Caco-2 (cell line): ENCODE results near the gene CRNKL1. TPM values are rescaled to one million over a fixed set of nuclear protein-coding genes. Genes with fewer than 3 reads are reported as not detected.

Experiments used
- BruUV-seq: library from RNA; stranded (reverse); fragments of 400-500 nt; replicated peaks from 2 replicates; lab custom pipeline; 2021; lab: Mats Ljungman, UMichigan
- CTCF ChIA-PET: fragments of 300-600 bp; sonication (Branson Sonifier 250); formaldehyde crosslinking; loops from one replicate; lab custom pipeline; 2022; ENCODE audit warnings: antibody characterized with exemption; lab: Charles Lee
- POLR2A ChIA-PET: fragments of 300-600 bp; sonication (Branson Sonifier 250); formaldehyde crosslinking; loops from one replicate; lab custom pipeline; 2022; ENCODE audit warnings: antibody characterized with exemption; lab: Charles Lee
- DNase-seq, 2 experiments: peaks; one replicate each; pipeline versions ENCODE4 v3.0.0 to v3.0.0-alpha.2; 2020 to 2022
- H3K27me3 ChIP-seq: replicated peaks from 2 replicates; pipeline ENCODE4 v1.6.0; 2011; ENCODE audit warnings: low read length; ENCODE audit not compliant: control insufficient read depth, insufficient read depth
- H3K36me3 ChIP-seq: 2 replicates; pipeline ENCODE4 v1.5.1; 2011; ENCODE audit warnings: low read length; ENCODE audit not compliant: control insufficient read depth, insufficient read depth
- H3K4me1 ChIP-seq: fragments of 250-450 bp; sonication (Bioruptor Pico); 2 replicates; pipeline ENCODE4 v1.5.1; 2020; ENCODE audit warnings: mild to moderate bottlenecking
- H3K4me3 ChIP-seq: 2 replicates; pipeline ENCODE4 v1.5.1; 2011; ENCODE audit warnings: low read depth, mild to moderate bottlenecking, control low read depth, low read length
- H3K9me3 ChIP-seq: fragments of 250-450 bp; sonication (Bioruptor Pico); 2 replicates; pipeline ENCODE4 v1.5.1; 2020; ENCODE audit warnings: mild to moderate bottlenecking, moderate library complexity
- H3K27ac Mint-ChIP-seq: one replicate; pipeline ENCODE4 v1.8.0; 2022; ENCODE audit warnings: mixed read lengths; ENCODE audit not compliant: unreplicated experiment
- H3K27me3 Mint-ChIP-seq: one replicate; pipeline ENCODE4 v1.8.0; 2022; ENCODE audit warnings: mixed read lengths; ENCODE audit not compliant: insufficient read depth, unreplicated experiment
- H3K36me3 Mint-ChIP-seq: one replicate; pipeline ENCODE4 v1.8.0; 2022; ENCODE audit warnings: mild to moderate bottlenecking, mixed read lengths; ENCODE audit not compliant: insufficient read depth, unreplicated experiment
- H3K4me1 Mint-ChIP-seq: one replicate; pipeline ENCODE4 v1.8.0; 2022; ENCODE audit warnings: low read depth, mixed read lengths; ENCODE audit not compliant: unreplicated experiment
- H3K4me3 Mint-ChIP-seq: one replicate; pipeline ENCODE4 v1.8.0; 2022; ENCODE audit warnings: mild to moderate bottlenecking, moderate library complexity, mixed read lengths; ENCODE audit not compliant: unreplicated experiment
- H3K9me3 Mint-ChIP-seq: one replicate; pipeline ENCODE4 v1.8.0; 2022; ENCODE audit warnings: mixed read lengths; ENCODE audit not compliant: unreplicated experiment
- CTCF ChIP-seq, 2 experiments: fragments of 200-600 bp in 1 of 2; IDR thresholded peaks; 1 replicate in 1 of 2; 2 replicates in 1 of 2; pipeline versions ENCODE4 v1.5.1 to v1.8.0; 2011 to 2022; ENCODE audit warnings: antibody characterized with exemption in 1 of 2, control low read depth in 1 of 2, inconsistent platforms in 1 of 2, low read depth in 1 of 2, low read length in 1 of 2, mild to moderate bottlenecking in 1 of 2, moderate library complexity in 1 of 2; ENCODE audit not compliant: insufficient read depth in 1 of 2, severe bottlenecking in 1 of 2, unreplicated experiment in 1 of 2
- intact Hi-C: fragments of 100-400 bp; cut with micrococcal nuclease; formaldehyde crosslinking; loops from one replicate; pipeline ENCODE4 v1.10.0; 2022; ENCODE audit not compliant: unreplicated experiment
- total RNA-seq: library from RNA; stranded (reverse); gene quantifications from 2 replicates; pipeline ENCODE4 v1.2.3, GENCODE V29; 2022

The CRNKL1 gene
- total RNA-seq, 1 experiment from 2014 or later: 27.0 TPM

- intact Hi-C loops: no loop called here
- peaks cover 39% of the 10 kb centered on the region for H3K36me3 Mint-ChIP-seq
- no peaks in the 10 kb centered on the region for H3K27me3 Mint-ChIP-seq
- H3K36me3 ChIP-seq: peaks cover 5% of the 10 kb centered on the region; the same call in 1 of the 2 replicates
- H3K9me3 Mint-ChIP-seq: no peaks in the 10 kb centered on the region
- CTCF ChIA-PET: interaction anchor here (0.9 to 3.0 kb wide), 2 partner anchors 14 to 16 kb away, joined by 3 to 13 read pairs; no protein-coding TSS in a partner anchor
- H3K27ac Mint-ChIP-seq: peak overlapping the region; percentile 70
- no peak for TF ChIP-seq CTCF (IDR thresholded peaks at IDR 0.05; ENCODE audit: insufficient read depth in 1 of 2, low read depth in 1 of 2, low read length in 1 of 2, severe bottlenecking in 1 of 2, unreplicated experiment in 1 of 2)
- H3K4me3 Mint-ChIP-seq: no peak overlapping the region
- BruUV-seq: no TSS peak
- H3K4me1 ChIP-seq: peaks cover 45% of the 10 kb centered on the region
- no peak overlapping the region for H3K4me3 ChIP-seq
- POLR2A ChIA-PET: interaction anchor here (1.2 kb wide), 1 partner anchor 14 kb away, joined by 3 read pairs; no protein-coding TSS in a partner anchor
- H3K4me1 Mint-ChIP-seq: peaks cover 53% of the 10 kb centered on the region
- H3K27me3 ChIP-seq: no peaks in the 10 kb centered on the region
- no peaks in the 10 kb centered on the region for H3K9me3 ChIP-seq
- no peak for DNase-seq
Measured at GRCh38 chr20:19991308-19991707, 61.0 kb downstream of the CRNKL1 start.

GRCh38 chr20:19990850-19991249 lies 61.4 kb downstream of the CRNKL1 start:
- intact Hi-C loops: no loop called here
- ChIA-PET CTCF (interaction anchor here (0.9 to 3.0 kb wide), 2 partner anchors 14 to 15 kb away, joined by 3 to 13 read pairs; no protein-coding TSS in a partner anchor), POLR2A (interaction anchor here (1.2 kb wide), 1 partner anchor 14 kb away, joined by 3 read pairs; no protein-coding TSS in a partner anchor)
- Histone ChIP-seq H3K9me3 (no peaks in the 10 kb centered on the region), H3K27me3 (no peaks in the 10 kb centered on the region), H3K4me3 (no peak overlapping the region), H3K36me3 (peaks cover 5% of the 10 kb centered on the region; the same call in 1 of the 2 replicates), H3K4me1 (peaks cover 45% of the 10 kb centered on the region)
- no peaks in the 10 kb centered on the region for H3K9me3 Mint-ChIP-seq
- BruUV-seq: no TSS peak
- peaks cover 53% of the 10 kb centered on the region for H3K4me1 Mint-ChIP-seq
- H3K4me3 Mint-ChIP-seq: no peak overlapping the region
- no peak for DNase-seq
- H3K27ac Mint-ChIP-seq: peak overlapping the region; percentile 70
- peaks cover 35% of the 10 kb centered on the region for H3K36me3 Mint-ChIP-seq
- no peaks in the 10 kb centered on the region for H3K27me3 Mint-ChIP-seq
- no peak for TF ChIP-seq CTCF (IDR thresholded peaks at IDR 0.05; ENCODE audit: insufficient read depth in 1 of 2, low read depth in 1 of 2, low read length in 1 of 2, severe bottlenecking in 1 of 2, unreplicated experiment in 1 of 2)

- Mint-ChIP-seq H3K4me1 (peaks cover 34% of the 10 kb centered on the region), H3K27me3 (no peaks in the 10 kb centered on the region), H3K27ac (no peak overlapping the region), H3K9me3 (no peaks in the 10 kb centered on the region), H3K36me3 (peaks cover 18% of the 10 kb centered on the region), H3K4me3 (no peak overlapping the region)
- BruUV-seq: no TSS peak
- CTCF ChIA-PET: no interaction called here
- Histone ChIP-seq H3K4me1 (peaks cover 18% of the 10 kb centered on the region), H3K27me3 (no peaks in the 10 kb centered on the region), H3K36me3 (0 out of 2 replicates have a peak, but pooled peaks cover 2% of the 10 kb centered on the region), H3K9me3 (no peaks in the 10 kb centered on the region), H3K4me3 (no peak overlapping the region)
- intact Hi-C loops: no loop called here
- DNase-seq: no peak
- no peak for TF ChIP-seq CTCF (IDR thresholded peaks at IDR 0.05; ENCODE audit: insufficient read depth in 1 of 2, low read depth in 1 of 2, low read length in 1 of 2, severe bottlenecking in 1 of 2, unreplicated experiment in 1 of 2)
- POLR2A ChIA-PET: no interaction called here
Measured at GRCh38 chr20:19987046-19987445, 65.2 kb downstream of the CRNKL1 start.
